OCI-LY3 (cell line): Measurements from ENCODE around the gene SNX14.

Source experiments
- H2AFZ ChIP-seq: fragments of 200-600, 300-600 bp; shearing (Covaris generic); 2 replicates; pipeline ENCODE4 v1.6.0; 2014; ENCODE audit warnings: antibody characterized with exemption, low read depth, low read length
- H3K27ac ChIP-seq: fragments of 200-600, 300-600 bp; sonication (generic); 2 replicates; pipeline ENCODE4 v1.5.1; 2014; ENCODE audit warnings: mild to moderate bottlenecking, low read length, moderate library complexity, mixed read lengths
- H3K27me3 ChIP-seq: fragments of 200-600, 300-600 bp; sonication (generic); 2 replicates; pipeline ENCODE4 v1.6.1; 2014; ENCODE audit warnings: low read depth, low read length, mixed read lengths
- H3K36me3 ChIP-seq: fragments of 200-600, 300-600 bp; sonication (generic); replicated peaks from 2 replicates; pipeline ENCODE3; 2014; ENCODE audit warnings: low read depth, low read length, mixed read lengths
- H3K4me1 ChIP-seq: fragments of 300-600, 200-600 bp; sonication (generic); 2 replicates; pipeline ENCODE4 v1.6.1; 2014; ENCODE audit warnings: low read length, mixed read lengths
- H3K4me2 ChIP-seq: fragments of 200-600, 300-600 bp; sonication (generic); 2 replicates; pipeline ENCODE4 v1.6.1; 2014; ENCODE audit warnings: low read length, mixed read lengths
- H3K4me3 ChIP-seq: fragments of 300-600, 200-600 bp; sonication (generic); 2 replicates; pipeline ENCODE4 v1.5.1; 2014; ENCODE audit warnings: antibody characterized with exemption, mild to moderate bottlenecking, low read length, moderate library complexity
- H3K79me2 ChIP-seq: fragments of 300-600, 200-600 bp; shearing (Covaris generic); 2 replicates; pipeline ENCODE4 v1.6.1; 2014; ENCODE audit warnings: mild to moderate bottlenecking, low read length, mixed read lengths
- H3K9ac ChIP-seq: fragments of 300-600, 200-600 bp; shearing (Covaris generic); 2 replicates; pipeline ENCODE4 v1.6.0; 2014; ENCODE audit warnings: mild to moderate bottlenecking, low read length, moderate library complexity
- H3K9me3 ChIP-seq: fragments of 200-600, 300-600 bp; shearing (Covaris generic); 2 replicates; pipeline ENCODE4 v1.6.1; 2014; ENCODE audit warnings: low read length, mixed read lengths; ENCODE audit not compliant: insufficient read depth
- H4K20me1 ChIP-seq: fragments of 200-600, 300-600 bp; sonication (generic); 2 replicates; pipeline ENCODE4 v1.6.1; 2016; ENCODE audit warnings: low read length, mixed read lengths; ENCODE audit not compliant: insufficient read depth
- CTCF ChIP-seq: fragments of 200-600, 300-600 bp; sonication (generic); IDR thresholded peaks from 2 replicates; pipeline ENCODE4 v1.5.1; 2014; ENCODE audit warnings: antibody characterized with exemption, low read length, low read depth
- EZH2phosphoT487 ChIP-seq: fragments of 200-600 bp; shearing (Covaris generic); IDR thresholded peaks from 2 replicates; pipeline ENCODE4 v1.6.1; 2018; ENCODE audit warnings: antibody characterized with exemption, mixed run types, low read depth

Gene SNX14

GRCh38 chr6:85580878-85581267 is 12.8 kb downstream of the SNX14 start:
- Histone ChIP-seq H3K4me2 (no peak overlapping the region), H3K36me3 (no peaks in the 10 kb centered on the region), H3K79me2 (peaks cover 4% of the 10 kb centered on the region; the same call in 1 of the 2 replicates), H3K9me3 (no peaks in the 10 kb centered on the region), H2AFZ (no peak overlapping the region), H4K20me1 (peaks cover 7% of the 10 kb centered on the region; the same call in 1 of the 2 replicates), H3K4me3 (no peak overlapping the region), H3K4me1 (no peaks in the 10 kb centered on the region), H3K27ac (no peak overlapping the region), H3K9ac (no peak overlapping the region), H3K27me3 (no peaks in the 10 kb centered on the region)
- TF ChIP-seq EZH2phosphoT487 = no peak
- no peak for TF ChIP-seq CTCF

GRCh38 chr6:85580118-85580877 is 13.4 kb downstream of the SNX14 start:
- Histone ChIP-seq H2AFZ (no peak overlapping the region), H3K27me3 (no peaks in the 10 kb centered on the region), H3K36me3 (no peaks in the 10 kb centered on the region), H3K79me2 (peaks cover 4% of the 10 kb centered on the region; the same call in 1 of the 2 replicates), H3K4me2 (no peak overlapping the region), H3K4me3 (no peak overlapping the region), H3K27ac (no peak overlapping the region), H3K9ac (no peak overlapping the region), H3K9me3 (no peaks in the 10 kb centered on the region), H4K20me1 (peaks cover 7% of the 10 kb centered on the region; the same call in 1 of the 2 replicates), H3K4me1 (no peaks in the 10 kb centered on the region)
- TF ChIP-seq EZH2phosphoT487 (no peak), CTCF (no peak)

GRCh38 chr6:85579581-85579980 is 14.1 kb downstream of the SNX14 start:
- Histone ChIP-seq H3K9me3 (no peaks in the 10 kb centered on the region), H3K79me2 (peaks cover 4% of the 10 kb centered on the region; the same call in 1 of the 2 replicates), H2AFZ (no peak overlapping the region), H3K4me3 (no peak overlapping the region), H4K20me1 (peaks cover 7% of the 10 kb centered on the region; the same call in 1 of the 2 replicates), H3K36me3 (no peaks in the 10 kb centered on the region), H3K9ac (no peak overlapping the region), H3K4me2 (no peak overlapping the region), H3K27ac (no peak overlapping the region), H3K4me1 (no peaks in the 10 kb centered on the region), H3K27me3 (no peaks in the 10 kb centered on the region)
- no peak for TF ChIP-seq EZH2phosphoT487
- no peak for TF ChIP-seq CTCF

GRCh38 chr6:85576476-85576875 is 17.2 kb downstream of the SNX14 start:
- Histone ChIP-seq H3K27me3 (no peaks in the 10 kb centered on the region), H4K20me1 (peaks cover 7% of the 10 kb centered on the region; the same call in 1 of the 2 replicates), H3K4me2 (no peak overlapping the region), H3K4me1 (no peaks in the 10 kb centered on the region), H3K9me3 (no peaks in the 10 kb centered on the region), H3K79me2 (no peaks in the 10 kb centered on the region), H3K9ac (no peak overlapping the region), H2AFZ (no peak overlapping the region), H3K4me3 (no peak overlapping the region), H3K36me3 (no peaks in the 10 kb centered on the region), H3K27ac (no peak overlapping the region)
- no peak for TF ChIP-seq EZH2phosphoT487
- TF ChIP-seq CTCF = no peak
